BJ (cell line): ENCODE data around the gene KRT16. TPM values are rescaled to one million over a fixed set of nuclear protein-coding genes. Genes with fewer than 3 reads are reported as not detected.
"Not testable (repeated sequence)": the region's sequence is repeated elsewhere in the genome, so short reads cannot be mapped to it uniquely, and the experiment has no call there.

Experiments
- CTCF ChIA-PET: fragments of 350-600 bp; formaldehyde crosslinking; extraction: SDS; loops from one replicate; lab custom pipeline; 2021; ENCODE audit warnings: antibody characterized with exemption, inconsistent platforms; lab: Yijun Ruan, JAX
- POLR2A ChIA-PET: fragments of 300-600 bp; sonication (Branson Sonifier 250); formaldehyde crosslinking; extraction: SDS; loops from one replicate; lab custom pipeline; 2021; ENCODE audit warnings: antibody characterized with exemption; lab: Charles Lee
- DNase-seq: peaks from one replicate; pipeline ENCODE4 v3.0.0-alpha.2; 2011; ENCODE audit warnings: low read depth
- H3K27me3 ChIP-seq: 2 replicates; pipeline ENCODE4 v1.6.0; 2011; ENCODE audit warnings: low read length; ENCODE audit not compliant: control insufficient read depth, insufficient read depth
- H3K36me3 ChIP-seq: 2 replicates; pipeline ENCODE4 v1.5.1; 2011; ENCODE audit warnings: low read length; ENCODE audit not compliant: control insufficient read depth, insufficient read depth
- H3K4me3 ChIP-seq: 2 replicates; pipeline ENCODE4 v1.5.1; 2011; ENCODE audit warnings: low read depth, mild to moderate bottlenecking, control low read depth, low read length
- polyA plus RNA-seq: library from polyadenylated mRNA; depleted of rRNA; stranded (reverse); fragments of >200 nt; gene quantifications from 2 replicates; pipeline ENCODE4 v1.2.3, GENCODE V29; 2011
- TF ChIP-seq, protein P1 (sequence below): IDR thresholded peaks from 2 replicates; pipeline ENCODE4 v1.5.1; 2011; ENCODE audit warnings: low read depth, mild to moderate bottlenecking, control low read depth, inconsistent platforms, low read length, moderate library complexity; ENCODE audit not compliant: insufficient read depth

Gene KRT16
- polyA plus RNA-seq, 1 experiment = 1.6 TPM

DNA sequence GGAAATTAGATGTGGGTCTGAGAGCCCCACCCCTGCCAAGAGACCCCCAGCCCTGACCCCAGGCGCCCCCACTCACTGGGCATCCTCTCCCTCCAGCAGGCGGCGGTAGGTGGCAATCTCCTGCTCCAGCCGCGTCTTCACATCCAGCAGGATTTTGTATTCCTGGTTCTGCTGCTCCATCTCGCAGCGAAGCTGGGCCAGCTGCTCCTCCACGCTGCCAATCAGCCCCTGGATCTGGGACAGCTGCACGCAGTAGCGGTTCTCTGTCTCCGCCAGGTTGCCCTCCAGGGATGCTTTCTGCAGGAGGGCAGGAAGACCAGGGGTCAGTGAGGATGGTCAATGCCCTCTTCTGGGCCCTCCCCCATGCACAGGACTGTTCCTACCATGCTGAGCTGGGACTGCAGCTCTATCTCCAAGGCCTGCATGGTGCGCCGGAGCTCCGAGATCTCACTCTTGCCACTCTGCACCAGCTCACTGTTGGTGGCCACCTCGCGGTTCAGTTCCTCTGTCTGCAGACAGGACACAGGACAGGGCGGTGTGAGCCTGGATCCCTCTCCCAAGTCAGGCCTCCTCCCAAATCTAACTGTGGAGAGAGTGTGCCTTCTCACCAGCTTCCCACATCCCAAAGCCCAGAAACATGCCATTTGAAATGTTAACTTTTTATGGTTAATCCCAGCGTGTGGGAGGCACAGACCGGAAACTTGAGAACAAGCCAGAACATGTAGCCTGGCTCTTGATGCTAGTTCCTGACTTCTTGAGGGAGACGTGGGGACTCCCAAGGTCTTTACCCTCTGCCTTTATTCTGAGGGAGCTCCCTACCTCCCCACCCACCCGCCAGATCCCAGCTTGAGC, 8.2 kb upstream of the KRT16 start:
- TF ChIP-seq, protein P1, sequence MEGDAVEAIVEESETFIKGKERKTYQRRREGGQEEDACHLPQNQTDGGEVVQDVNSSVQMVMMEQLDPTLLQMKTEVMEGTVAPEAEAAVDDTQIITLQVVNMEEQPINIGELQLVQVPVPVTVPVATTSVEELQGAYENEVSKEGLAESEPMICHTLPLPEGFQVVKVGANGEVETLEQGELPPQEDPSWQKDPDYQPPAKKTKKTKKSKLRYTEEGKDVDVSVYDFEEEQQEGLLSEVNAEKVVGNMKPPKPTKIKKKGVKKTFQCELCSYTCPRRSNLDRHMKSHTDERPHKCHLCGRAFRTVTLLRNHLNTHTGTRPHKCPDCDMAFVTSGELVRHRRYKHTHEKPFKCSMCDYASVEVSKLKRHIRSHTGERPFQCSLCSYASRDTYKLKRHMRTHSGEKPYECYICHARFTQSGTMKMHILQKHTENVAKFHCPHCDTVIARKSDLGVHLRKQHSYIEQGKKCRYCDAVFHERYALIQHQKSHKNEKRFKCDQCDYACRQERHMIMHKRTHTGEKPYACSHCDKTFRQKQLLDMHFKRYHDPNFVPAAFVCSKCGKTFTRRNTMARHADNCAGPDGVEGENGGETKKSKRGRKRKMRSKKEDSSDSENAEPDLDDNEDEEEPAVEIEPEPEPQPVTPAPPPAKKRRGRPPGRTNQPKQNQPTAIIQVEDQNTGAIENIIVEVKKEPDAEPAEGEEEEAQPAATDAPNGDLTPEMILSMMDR = 0 out of 2 replicates have a peak, but pooled peaks have one; percentile 9
- CTCF ChIA-PET = interaction anchor here (0.7 to 3.5 kb wide), 4 partner anchors 15 to 42 kb away, joined by 3 to 22 read pairs (median 3); no protein-coding TSS in a partner anchor
- Histone ChIP-seq H3K27me3 (no peaks in the 10 kb centered on the region), H3K4me3 (no peak overlapping the region), H3K36me3 (no peaks in the 10 kb centered on the region)
- POLR2A ChIA-PET = no interaction called here
- DNase-seq = peak; percentile 31

DNA sequence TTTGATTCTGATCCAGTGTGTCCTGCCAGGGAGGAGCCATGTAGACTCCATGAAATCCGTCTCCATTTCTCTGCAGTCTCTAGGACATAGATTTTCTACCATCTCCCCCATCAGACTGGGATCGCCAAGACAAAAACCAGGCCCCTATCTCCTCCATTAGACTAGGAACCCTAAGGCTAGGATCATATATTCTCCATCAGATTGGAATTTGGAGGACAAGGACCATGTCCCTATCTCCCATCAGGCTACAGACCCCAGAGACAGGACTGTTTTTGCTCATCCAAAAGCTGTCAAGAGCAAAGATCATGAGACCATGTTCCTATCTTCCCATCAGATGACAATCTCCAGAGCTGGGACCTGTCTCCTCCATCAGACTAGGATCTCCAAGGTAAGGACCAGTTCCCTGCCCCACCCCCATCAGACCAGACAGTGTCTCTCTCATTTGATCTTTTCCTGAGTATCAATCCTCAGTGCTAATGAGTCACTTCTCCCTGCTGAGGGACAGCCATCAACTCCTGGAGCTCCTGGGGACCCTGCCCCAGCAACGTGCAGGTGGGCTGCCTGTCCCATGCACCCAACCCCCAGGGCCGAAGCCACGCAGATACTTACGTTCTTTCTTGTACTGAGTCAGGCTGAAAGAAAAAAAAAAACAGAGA, 7.5 kb upstream of the KRT16 start:
- H3K4me3 ChIP-seq, H3K36me3 ChIP-seq, H3K27me3 ChIP-seq, DNase-seq, POLR2A ChIA-PET: not testable (repeated sequence)
- CTCF ChIA-PET = interaction anchor here (1.5 to 3.5 kb wide), 2 partner anchors 27 to 35 kb away, joined by 3 to 22 read pairs; no protein-coding TSS in a partner anchor

DNA sequence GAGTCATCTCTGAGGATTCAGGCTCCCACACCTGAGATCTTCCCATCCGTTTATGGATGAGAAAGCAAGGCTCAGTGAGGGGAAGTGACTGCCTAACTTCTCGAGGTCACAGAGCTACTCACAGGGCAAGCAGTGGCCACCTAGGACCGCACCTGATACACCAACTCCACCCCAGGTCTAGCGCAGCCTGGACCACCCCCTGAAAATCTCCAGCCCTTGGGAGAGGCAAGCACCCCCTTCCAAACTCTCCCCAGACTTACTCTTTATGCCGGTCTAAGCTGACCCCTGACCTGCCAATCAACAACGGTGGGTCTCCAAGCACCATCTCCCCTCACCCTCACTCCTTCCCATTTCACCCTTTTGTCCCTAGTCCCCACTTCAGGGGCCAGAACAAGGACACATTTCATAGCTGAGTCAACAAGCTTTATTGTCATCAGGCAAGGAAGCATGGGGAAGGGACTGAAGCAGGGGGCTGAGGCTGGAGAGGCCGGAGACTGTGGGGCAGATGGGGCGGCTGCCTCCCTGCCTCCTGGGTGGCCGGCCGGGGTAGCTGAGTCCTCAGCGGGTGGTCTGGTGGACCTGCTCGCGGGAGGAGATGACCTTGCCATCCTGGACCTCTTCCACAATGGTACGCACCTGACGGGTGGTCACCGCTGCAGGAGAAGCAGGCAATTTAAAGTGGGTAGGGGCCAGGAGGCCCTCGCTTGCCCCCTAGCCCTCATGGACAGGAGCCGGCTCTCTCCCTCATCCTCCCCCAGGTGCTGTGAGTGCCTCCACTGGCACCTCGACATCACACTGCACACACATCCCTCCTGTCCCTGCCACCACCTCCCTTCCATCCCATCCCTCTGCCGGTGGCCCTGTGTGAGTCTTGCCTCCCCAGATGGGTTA, 6.7 kb upstream of the KRT16 start:
- H3K36me3 ChIP-seq = no peaks in the 10 kb centered on the region
- no peak overlapping the region for H3K4me3 ChIP-seq
- TF ChIP-seq, protein P1 = no peak
- no peak for DNase-seq
- no peaks in the 10 kb centered on the region for H3K27me3 ChIP-seq
- ChIA-PET CTCF (interaction anchor here (1.0 kb wide), 1 partner anchor 20 kb away, joined by 5 read pairs; no protein-coding TSS in a partner anchor), POLR2A (no interaction called here)

DNA sequence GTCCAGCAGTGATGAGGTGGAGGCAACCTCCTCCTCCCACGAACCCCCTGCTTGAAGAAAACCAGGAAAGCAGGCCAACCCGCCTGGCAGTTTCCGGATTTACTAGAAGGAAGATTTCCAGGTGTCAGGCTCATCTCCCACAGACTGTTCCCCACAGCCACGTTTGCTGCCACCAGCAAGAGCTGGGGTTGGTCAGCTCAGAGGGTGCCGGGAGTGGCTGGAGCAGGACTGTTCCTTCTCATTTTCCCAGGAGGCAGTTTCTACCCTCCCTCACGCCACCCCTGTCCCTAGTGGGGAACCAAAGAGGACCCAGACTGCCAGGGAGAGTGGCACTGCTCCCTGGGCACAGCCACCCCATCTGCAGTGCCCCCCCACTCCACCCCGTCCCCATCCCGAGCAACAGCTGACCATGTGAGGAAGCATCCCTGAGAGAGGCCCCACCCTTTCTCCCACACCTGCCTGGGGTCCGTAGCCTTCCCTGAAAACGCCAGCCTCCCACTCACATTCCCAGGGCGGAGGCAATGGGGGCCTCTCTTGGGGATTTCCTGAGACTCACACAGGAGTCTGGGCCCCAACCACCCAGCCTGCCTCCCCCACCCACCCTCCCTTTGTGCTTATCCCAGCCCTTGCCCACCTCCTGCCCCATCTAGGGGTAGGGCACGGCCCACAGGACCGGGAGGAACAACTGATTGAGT, 5.9 kb upstream of the KRT16 start:
- POLR2A ChIA-PET = no interaction called here
- CTCF ChIA-PET = interaction anchor here (1.0 kb wide), 1 partner anchor 21 kb away, joined by 5 read pairs; no protein-coding TSS in a partner anchor

More for the DNA sequence above, 5.9 kb upstream of the KRT16 start:
- no peak overlapping the region for H3K4me3 ChIP-seq
- no peaks in the 10 kb centered on the region for H3K36me3 ChIP-seq
- no peaks in the 10 kb centered on the region for H3K27me3 ChIP-seq
- DNase-seq = no peak
- TF ChIP-seq, protein P1 = no peak
